H1 (cell line): ENCODE measurements around the gene RDH14. TPM values are rescaled to one million over a fixed set of nuclear protein-coding genes. Genes with fewer than 3 reads are reported as not detected.

ENCODE experiments used
- CTCF ChIA-PET: fragments of 300-600 bp; sonication (Branson Sonifier 250); formaldehyde crosslinking; loops from one replicate; lab custom pipeline; 2021; ENCODE audit not compliant: partially characterized antibody; lab: Charles Lee
- POLR2A ChIA-PET: fragments of 300-600 bp; sonication (Branson Sonifier 250); formaldehyde crosslinking; loops from one replicate; lab custom pipeline; 2021; ENCODE audit warnings: inconsistent platforms; ENCODE audit not compliant: partially characterized antibody; lab: Charles Lee
- DNase-seq, 2 experiments: peaks; one replicate each; pipeline versions ENCODE4 v3.0.0 to v3.0.0-alpha.2; 2010 to 2022; ENCODE audit warnings: low spot score in 2 of 2, low read depth in 1 of 2, mixed read lengths in 1 of 2
- FAIRE-seq: peaks from 2 replicates; lab custom pipeline; 2011; peaks lifted over from hg19 to GRCh38; lab: Jason Lieb, UNC
- H2AFZ ChIP-seq: 2 replicates; pipeline ENCODE4 v1.8.1; 2012; ENCODE audit warnings: low read length, inconsistent platforms
- H2AK5ac ChIP-seq: 2 replicates; pipeline ENCODE4 v1.6.1; 2013; ENCODE audit warnings: low read depth, low read length
- H2BK120ac ChIP-seq: replicated peaks from 2 replicates; pipeline ENCODE3; 2013; ENCODE audit warnings: low read depth, low read length, inconsistent platforms
- H2BK12ac ChIP-seq: 2 replicates; pipeline ENCODE4 v1.6.1; 2013; ENCODE audit warnings: low read depth, low read length
- H2BK15ac ChIP-seq: 2 replicates; pipeline ENCODE4 v1.6.1; 2013; ENCODE audit warnings: low read length
- H2BK20ac ChIP-seq: 2 replicates; pipeline ENCODE4 v1.6.1; 2013; ENCODE audit warnings: low read length
- H2BK5ac ChIP-seq: 2 replicates; pipeline ENCODE4 v1.6.1; 2013; ENCODE audit warnings: low read depth, low read length
- H3K14ac ChIP-seq: 2 replicates; pipeline ENCODE4 v1.6.1; 2013; ENCODE audit warnings: inconsistent platforms; ENCODE audit not compliant: insufficient read length
- H3K18ac ChIP-seq: 2 replicates; pipeline ENCODE4 v1.6.1; 2013; ENCODE audit warnings: low read length; ENCODE audit errors: extremely low read depth
- H3K23ac ChIP-seq: 2 replicates; pipeline ENCODE4 v1.6.1; 2013; ENCODE audit warnings: inconsistent platforms; ENCODE audit not compliant: insufficient read length
- H3K23me2 ChIP-seq: 2 replicates; pipeline ENCODE4 v1.6.1; 2013; ENCODE audit warnings: low read depth, low read length
- H3K27ac ChIP-seq: 2 replicates; pipeline ENCODE4 v1.6.1; 2011; ENCODE audit warnings: low read depth, low read length, inconsistent platforms
- H3K27me3 ChIP-seq, 4 experiments: replicated peaks in 1 of 4; 1 replicate in 1 of 4; 2 replicates in 3 of 4; pipeline versions ENCODE4 v1.6.1 to v1.8.1; 2011 to 2013; ENCODE audit warnings: low read length in 3 of 4, mild to moderate bottlenecking in 3 of 4, inconsistent platforms in 2 of 4, mixed read lengths in 2 of 4, moderate library complexity in 1 of 4; ENCODE audit not compliant: control insufficient read depth in 3 of 4, insufficient read depth in 3 of 4; ENCODE audit errors: extremely low read depth in 1 of 4
- H3K36me3 ChIP-seq, 4 experiments: 2 replicates each; pipeline versions ENCODE4 v1.6.1 to v1.8.1; 2011 to 2013; ENCODE audit warnings: mild to moderate bottlenecking in 4 of 4, low read length in 3 of 4, moderate library complexity in 2 of 4, control low read depth in 1 of 4, inconsistent platforms in 1 of 4; ENCODE audit not compliant: insufficient read depth in 4 of 4, control insufficient read depth in 2 of 4
- H3K4ac ChIP-seq: replicated peaks from 2 replicates; pipeline ENCODE3; 2013; ENCODE audit warnings: low read length, low read depth, mixed read lengths, inconsistent platforms; ENCODE audit not compliant: insufficient read length
- H3K4me1 ChIP-seq, 4 experiments: replicated peaks in 1 of 4; 1 replicate in 1 of 4; 2 replicates in 3 of 4; pipeline versions ENCODE4 v1.6.1 to v1.8.1; 2011 to 2013; ENCODE audit warnings: low read length in 3 of 4, inconsistent platforms in 2 of 4, mixed read lengths in 1 of 4; ENCODE audit not compliant: insufficient read depth in 4 of 4, control insufficient read depth in 3 of 4
- H3K4me2 ChIP-seq, 2 experiments: 2 replicates each; pipeline versions ENCODE4 v1.6.1 to v1.8.1; 2011 to 2013; ENCODE audit warnings: low read depth in 2 of 2, low read length in 2 of 2, control low read depth in 1 of 2, inconsistent platforms in 1 of 2, mild to moderate bottlenecking in 1 of 2; ENCODE audit not compliant: insufficient read depth in 1 of 2
- H3K4me3 ChIP-seq, 4 experiments: fragments of 200-600, 300-600 bp in 1 of 4; sonication (generic), shearing (Covaris generic), sonication (Bioruptor Twin) in 1 of 4; 2 replicates each; pipeline versions ENCODE4 v1.5.1 to v1.8.1; 2011 to 2016; ENCODE audit warnings: low read length in 4 of 4, low read depth in 3 of 4, control low read depth in 2 of 4, inconsistent platforms in 2 of 4, mild to moderate bottlenecking in 2 of 4, mixed read lengths in 1 of 4, moderate library complexity in 1 of 4; ENCODE audit not compliant: insufficient read depth in 2 of 4; ENCODE audit errors: extremely low read depth in 1 of 4
- H3K56ac ChIP-seq: replicated peaks from 2 replicates; pipeline ENCODE3; 2013; ENCODE audit warnings: low read depth, mild to moderate bottlenecking, mixed read lengths, low read length, inconsistent platforms; ENCODE audit not compliant: insufficient read length
- H3K79me1 ChIP-seq: 2 replicates; pipeline ENCODE4 v1.6.1; 2013; ENCODE audit warnings: low read depth, low read length, control low read depth
- H3K79me2 ChIP-seq, 2 experiments: 2 replicates each; pipeline versions ENCODE4 v1.6.1 to v1.8.1; 2012 to 2013; ENCODE audit warnings: low read length in 2 of 2, mild to moderate bottlenecking in 2 of 2, inconsistent platforms in 1 of 2; ENCODE audit not compliant: insufficient read depth in 2 of 2, control insufficient read depth in 1 of 2
- H3K9ac ChIP-seq, 4 experiments: replicated peaks in 1 of 4; 1 replicate in 1 of 4; 2 replicates in 3 of 4; pipeline versions ENCODE4 v1.6.1 to v1.8.1; 2011 to 2013; ENCODE audit warnings: low read depth in 3 of 4, low read length in 3 of 4, control low read depth in 2 of 4, mild to moderate bottlenecking in 2 of 4, moderate library complexity in 2 of 4, inconsistent platforms in 1 of 4; ENCODE audit errors: extremely low read depth in 1 of 4
- H3K9me3 ChIP-seq, 2 experiments: 2 replicates each; pipeline versions ENCODE4 v1.6.1 to v1.8.1; 2012 to 2013; ENCODE audit warnings: mild to moderate bottlenecking in 2 of 2, moderate library complexity in 2 of 2, control low read depth in 1 of 2, inconsistent platforms in 1 of 2, low read depth in 1 of 2, low read length in 1 of 2, mixed read lengths in 1 of 2; ENCODE audit not compliant: insufficient read depth in 2 of 2
- H4K20me1 ChIP-seq, 2 experiments: replicated peaks in 1 of 2; 2 replicates each; pipeline versions ENCODE3 to v1.8.1; 2011 to 2013; ENCODE audit warnings: inconsistent platforms in 2 of 2, low read length in 2 of 2, mild to moderate bottlenecking in 1 of 2; ENCODE audit not compliant: insufficient read depth in 2 of 2, control insufficient read depth in 1 of 2
- H4K5ac ChIP-seq: 2 replicates; pipeline ENCODE4 v1.6.1; 2013; ENCODE audit warnings: low read length, low read depth, mixed read lengths, inconsistent platforms; ENCODE audit not compliant: insufficient read length
- H4K8ac ChIP-seq: 2 replicates; pipeline ENCODE4 v1.8.0; 2013; ENCODE audit warnings: mild to moderate bottlenecking, moderate library complexity, low read length, inconsistent platforms; ENCODE audit not compliant: insufficient read depth; ENCODE audit errors: extremely low read depth
- H4K91ac ChIP-seq: replicated peaks from 2 replicates; pipeline ENCODE3; 2013; ENCODE audit warnings: low read length, mixed read lengths, inconsistent platforms; ENCODE audit not compliant: insufficient read length
- BACH1 ChIP-seq: IDR thresholded peaks from 2 replicates; pipeline ENCODE4 v1.6.1; 2012; ENCODE audit warnings: low read length, improper control_type of control experiment
- CBX8 ChIP-seq: fragments of 300-800, 300-1000 bp; sonication (generic); IDR thresholded peaks from 2 replicates; pipeline ENCODE4 v1.7.1; 2016; ENCODE audit warnings: low read depth, low read length, borderline replicate concordance
- FOSL1 ChIP-seq: IDR thresholded peaks from 2 replicates; pipeline ENCODE4 v1.6.1; 2011; ENCODE audit warnings: mild to moderate bottlenecking, low read depth, low read length, moderate library complexity; ENCODE audit not compliant: insufficient read depth
- WGBS, 2 experiments: shearing (Covaris generic) in 1 of 2; methylation state at CpG; one replicate each; pipeline versions ENCODE4 v1.1.6 to v1.1.7; 2013 to 2015; ENCODE audit warnings: low lambda C conversion rate in 2 of 2, mixed read lengths in 2 of 2, inconsistent platforms in 1 of 2, low coverage in 1 of 2, missing lambda C conversion rate in 1 of 2; ENCODE audit not compliant: insufficient replicate concordance in 2 of 2, insufficient coverage in 1 of 2, insufficient read length in 1 of 2; ENCODE audit errors: extremely low coverage in 1 of 2, missing lambda C conversion rate in 1 of 2; 5-methylcytosine and 5-hydroxymethylcytosine counted together
- polyA plus RNA-seq, 7 experiments: library from polyadenylated mRNA; depleted of rRNA in 3 of 7; stranded (reverse) in 5 of 7; unstranded in 2 of 7; fragments of >200 nt in 5 of 7; fragments of 200-250 nt in 2 of 7; gene quantifications; 1 replicate in 5 of 7; 2 replicates in 1 of 7; 4 replicates in 1 of 7; pipeline versions ENCODE4 v1.2.1 to v1.2.3, GENCODE V29; 2011 to 2013; ENCODE audit warnings: missing spikeins in 2 of 7, mixed read lengths in 2 of 7
- total RNA-seq: library from RNA; stranded (reverse); fragmentation: NEBNext Ultra II Directional; extraction: Animal tissue kit (Norgen Biotek cat#: 25700); gene quantifications from 2 replicates; pipeline ENCODE4 v1.2.1, GENCODE V29; 2021

Gene RDH14
- total and polyA plus RNA-seq, 2 of the 8 experiments (the other 6 are each of a cell fraction or from before 2014, with no cell fraction given), result 14.7 to 23.6 TPM

GRCh38 chr2:18592372-18592771 lies 31.9 kb upstream of the RDH14 start:
- H3K23me2 ChIP-seq, result no peaks in the 10 kb centered on the region
- no peak overlapping the region for H3K56ac ChIP-seq
- no peak overlapping the region for H4K91ac ChIP-seq
- H3K23ac ChIP-seq, result no peak overlapping the region
- H3K9ac ChIP-seq, result no peak overlapping the region
- FAIRE-seq (no peak), DNase-seq (no peak)
- H3K9me3 ChIP-seq, result no peaks in the 10 kb centered on the region
- H3K14ac ChIP-seq, result no peak overlapping the region
- no peak overlapping the region for H2BK15ac ChIP-seq
- ChIA-PET CTCF (no interaction called here), POLR2A (no interaction called here)
- H2BK12ac ChIP-seq, result no peak overlapping the region
- TF ChIP-seq CBX8 (no peak), BACH1 (no peak), FOSL1 (no peak)
- H2BK5ac ChIP-seq, result no peak overlapping the region
- no peaks in the 10 kb centered on the region for H3K27me3 ChIP-seq
- H2AFZ ChIP-seq, result no peak overlapping the region
- H3K4ac ChIP-seq, result no peak overlapping the region
- H3K79me2 ChIP-seq, result no peaks in the 10 kb centered on the region
- H3K79me1 ChIP-seq, result no peaks in the 10 kb centered on the region
- H3K4me2 ChIP-seq, result no peak overlapping the region
- no peak overlapping the region for H3K4me3 ChIP-seq
- no peak overlapping the region for H4K8ac ChIP-seq
- no peaks in the 10 kb centered on the region for H4K20me1 ChIP-seq
- H2AK5ac ChIP-seq, result no peak overlapping the region
- H3K36me3 ChIP-seq, result no peaks in the 10 kb centered on the region
- no peak overlapping the region for H2BK120ac ChIP-seq
- no peak overlapping the region for H3K18ac ChIP-seq
- H2BK20ac ChIP-seq, result no peak overlapping the region
- no peak overlapping the region for H3K27ac ChIP-seq
- H4K5ac ChIP-seq, result no peak overlapping the region
- no peaks in the 10 kb centered on the region for H3K4me1 ChIP-seq
- WGBS, 2 experiments, result 91% methylated on average over 2 of the region's 2 CpGs; no CpG with 5 or more reads in 1 of the 2 experiments
